NAMALWA (cell line): ENCODE data around the gene RO60.
"Not testable (repeated sequence)": the region's sequence is repeated elsewhere in the genome, so short reads cannot be mapped to it uniquely, and the experiment has no call there.

Experiments
- DNase-seq: peaks from one replicate; pipeline ENCODE4 v3.0.0-alpha.2; 2015; ENCODE audit warnings: low spot score

Gene RO60

DNA sequence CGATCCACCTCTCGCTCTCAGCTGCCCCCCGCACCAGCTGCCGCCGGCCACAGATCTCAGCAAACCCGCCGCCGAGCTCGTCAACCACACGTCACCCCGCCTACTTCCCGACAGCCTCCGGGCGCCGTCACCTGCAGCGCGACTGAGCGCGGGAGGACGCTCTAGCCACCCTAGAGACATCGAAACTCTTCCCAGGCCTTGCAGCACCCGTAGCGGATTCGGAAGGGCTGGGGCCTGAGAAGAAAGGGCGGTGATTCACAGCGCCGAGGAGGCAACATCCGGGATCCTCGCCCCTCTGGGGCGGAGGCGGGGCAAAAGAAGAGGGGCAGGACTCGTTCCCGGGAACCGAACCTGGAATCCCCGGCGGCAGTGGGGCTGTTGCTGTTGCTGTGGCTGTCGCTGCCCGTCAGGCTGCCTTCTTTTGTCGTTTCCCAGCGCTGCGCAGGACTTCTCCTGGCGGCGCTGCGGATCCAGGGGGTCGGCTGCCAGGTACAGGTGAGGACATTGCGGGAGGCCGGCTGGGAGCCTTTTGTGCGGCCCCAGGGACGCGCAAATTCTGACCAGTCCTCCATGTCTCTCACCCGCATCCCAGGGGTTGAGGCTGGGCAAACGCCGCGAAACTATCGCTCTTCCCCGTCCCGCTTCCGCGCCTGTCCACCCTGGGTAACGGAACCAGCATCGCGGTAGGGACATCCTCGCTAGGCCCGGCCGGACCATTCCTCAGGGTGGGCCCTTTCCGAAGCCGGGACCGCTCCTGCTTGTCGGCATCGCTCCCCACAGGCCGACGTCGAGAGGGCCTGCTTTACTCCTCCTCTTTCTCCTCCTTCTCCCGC is at the start of gene RO60, which contains the start of gene UCHL5:
Gene RO60 (plus strand): TSS at position 331 of the 833 bp plus-strand sequence. CDS start 9,443 bp downstream, outside the sequence.
Gene UCHL5 (minus strand): TSS at position 79 of the 833 bp plus-strand sequence. CDS start 100 bp downstream, outside the sequence.
- DNase-seq = peak; percentile 98

DNA sequence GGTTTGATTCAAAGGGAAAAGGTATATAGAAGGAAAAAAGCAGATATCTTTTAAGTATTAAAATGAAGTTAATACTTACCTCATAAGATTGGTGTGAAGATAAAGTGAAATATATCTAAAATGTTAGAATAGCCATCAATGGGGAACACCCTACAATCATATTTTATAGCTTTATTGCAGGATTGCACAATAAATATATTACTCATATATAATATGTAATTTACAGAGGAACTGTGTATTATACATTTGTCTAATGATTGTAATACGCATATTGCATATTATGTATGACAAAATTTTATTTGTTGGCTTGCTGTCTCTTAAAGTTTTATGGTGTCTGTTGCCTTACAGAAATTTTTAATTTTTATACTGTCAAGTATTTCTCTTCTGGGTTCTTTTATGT is 48.0 kb upstream of the RO60 start:
- DNase-seq = no peak

DNA sequence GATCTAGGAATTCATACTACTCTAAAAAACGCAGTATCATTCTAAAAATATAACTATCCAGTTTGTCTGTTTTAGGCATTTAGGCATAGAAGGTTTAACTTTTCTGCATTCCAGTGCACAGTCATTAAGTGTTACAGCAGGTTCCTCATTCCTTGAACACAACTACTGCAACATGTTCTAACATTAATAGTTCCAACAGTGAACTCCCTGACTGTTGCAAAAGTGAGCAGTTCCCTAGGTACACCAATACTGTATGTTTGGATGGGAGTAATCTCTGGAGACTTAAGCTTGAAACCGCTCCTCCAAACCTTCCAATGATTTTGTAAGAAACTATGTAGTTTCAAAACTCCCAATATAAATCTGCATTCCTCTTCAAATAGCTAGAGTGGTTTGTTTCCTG is 46.4 kb upstream of the RO60 start:
- no peak for DNase-seq

DNA sequence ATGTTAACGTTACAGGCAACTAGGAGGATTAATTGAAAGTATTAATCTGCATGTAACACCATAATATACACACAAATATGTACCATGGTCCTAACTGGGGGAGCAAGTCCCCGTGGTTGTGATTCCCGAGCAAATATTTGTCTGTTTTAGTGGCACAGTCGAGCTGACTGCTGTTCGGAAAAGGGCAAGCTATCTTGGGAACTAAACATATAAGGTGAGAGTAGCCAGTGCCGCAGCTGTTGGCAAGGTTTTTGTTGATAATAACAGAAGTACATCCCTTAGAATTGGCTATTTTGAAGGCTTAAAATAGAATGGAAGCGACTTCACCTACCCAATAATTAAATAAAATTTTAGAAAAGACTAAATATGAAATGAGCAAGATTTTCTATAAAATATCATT is 45.7 kb upstream of the RO60 start:
- no peak for DNase-seq

DNA sequence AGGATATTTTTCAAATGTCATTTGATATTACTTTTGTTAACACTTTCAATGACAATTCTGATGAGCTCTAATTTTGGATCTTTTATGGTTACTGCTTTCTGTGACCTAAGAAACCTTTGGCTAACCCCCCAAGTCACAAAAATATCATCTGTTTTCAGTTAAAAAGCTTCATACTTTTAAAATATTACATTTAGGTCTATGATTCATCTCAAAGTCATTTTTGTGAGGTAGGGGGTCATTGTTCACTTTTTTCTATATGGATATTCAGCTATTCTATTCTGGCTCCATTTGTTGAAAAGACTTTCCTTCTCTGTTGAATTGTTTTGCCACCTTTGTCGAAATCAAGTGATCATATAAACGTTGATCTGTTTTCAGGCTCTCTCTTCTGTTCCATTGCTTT is 45.0 kb upstream of the RO60 start:
- DNase-seq = no peak

DNA sequence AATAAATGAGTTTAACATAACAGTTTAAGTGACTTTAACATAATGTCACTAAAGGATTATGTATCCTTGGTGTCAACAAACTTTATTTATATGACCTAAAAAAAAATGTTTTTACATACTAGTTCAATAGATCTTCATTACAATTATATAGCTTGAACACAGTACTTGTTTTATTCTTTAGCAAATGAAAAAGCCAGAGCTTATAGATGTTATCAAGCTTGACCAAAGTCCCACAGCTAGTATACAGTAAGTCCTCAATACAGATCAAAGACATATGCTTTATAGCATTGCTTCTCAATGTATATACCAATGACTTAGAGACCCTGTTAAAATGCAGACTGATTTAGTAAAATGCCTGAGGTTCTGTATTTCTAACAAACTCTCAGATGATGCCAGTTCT is 42.6 kb upstream of the RO60 start:
- DNase-seq = no peak

DNA sequence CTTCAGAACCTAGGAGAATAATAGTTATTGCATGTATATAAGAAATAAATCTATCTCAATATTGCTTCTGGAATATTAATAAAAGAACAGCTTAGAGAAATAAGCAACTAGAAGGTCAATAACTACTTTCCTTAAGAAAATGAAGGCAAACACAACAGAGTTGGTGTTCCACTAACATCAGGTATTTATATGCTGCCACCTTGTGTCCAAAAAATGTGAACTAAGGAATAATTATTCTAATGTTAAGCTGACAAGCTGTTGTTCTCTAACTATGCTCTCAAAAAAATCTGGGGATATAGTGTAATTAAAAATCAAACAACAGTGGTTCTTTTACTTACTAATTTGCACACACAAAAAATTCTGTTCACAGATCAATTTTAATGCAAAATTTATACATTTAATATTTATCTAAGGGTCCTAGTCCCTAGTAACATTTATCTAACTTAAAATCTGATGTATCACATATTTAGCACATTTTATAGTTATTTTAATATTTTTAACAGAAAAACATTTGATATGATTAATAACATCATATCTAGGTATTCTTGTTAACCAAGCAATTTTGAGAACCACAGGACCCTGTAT is 39.9 kb upstream of the RO60 start:
- peak; percentile 71 for DNase-seq

DNA sequence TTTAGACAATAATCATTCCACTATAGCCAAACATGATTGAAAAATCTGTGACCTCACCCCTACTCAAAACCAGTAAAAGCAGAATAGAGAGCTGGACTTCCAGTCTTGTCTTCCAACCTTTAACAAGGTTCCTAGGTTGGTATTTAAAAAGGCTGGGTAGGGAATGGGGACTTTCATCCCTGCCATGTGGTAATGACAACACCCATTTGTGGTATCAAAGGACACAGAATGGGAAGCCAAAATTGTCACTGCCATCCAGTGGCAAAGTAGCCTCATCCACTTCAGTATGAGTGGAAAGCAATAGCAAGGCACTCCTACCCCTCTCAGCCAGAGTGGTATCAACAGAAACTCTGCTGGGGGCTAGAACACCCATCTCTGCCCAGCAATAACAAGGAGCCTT is 34.2 kb upstream of the RO60 start:
- DNase-seq = no peak

DNA sequence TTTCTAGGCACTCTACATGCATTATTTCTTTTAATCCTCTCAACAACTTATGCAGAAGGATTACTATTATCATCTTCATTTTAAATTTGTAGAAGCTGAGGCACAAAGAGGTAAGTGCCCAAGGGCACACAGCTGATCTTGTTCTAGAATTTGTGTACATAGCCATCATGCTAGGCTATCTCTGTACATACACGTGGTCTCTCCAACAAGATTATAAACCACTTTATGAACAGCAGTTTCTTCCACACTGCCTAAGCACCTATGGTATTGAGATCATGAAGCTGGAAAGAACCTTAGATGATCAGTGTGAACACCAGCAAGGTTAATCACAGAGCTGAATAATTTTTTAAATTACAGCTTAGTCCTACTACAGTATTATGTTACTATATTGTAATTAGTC is 29.1 kb upstream of the RO60 start:
- no peak for DNase-seq

DNA sequence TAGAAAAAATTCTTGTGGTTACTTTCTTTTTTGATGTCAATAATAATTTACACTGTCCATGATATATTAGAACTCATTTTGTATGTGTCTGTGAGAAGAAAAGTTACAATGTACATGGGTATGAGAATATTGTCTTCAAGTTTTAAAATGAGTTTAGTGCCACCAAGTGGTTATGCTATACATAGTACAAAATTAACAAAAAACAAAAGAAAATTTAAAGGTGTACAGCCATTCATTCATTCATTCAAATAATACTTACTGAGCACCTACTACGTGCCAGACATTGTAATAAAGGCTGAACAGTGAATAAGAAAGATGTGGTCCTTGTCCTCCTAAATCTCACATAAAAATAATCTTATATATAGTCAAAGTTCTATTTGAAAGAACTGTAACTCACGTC is 28.0 kb upstream of the RO60 start:
- peak; percentile 31 for DNase-seq

DNA sequence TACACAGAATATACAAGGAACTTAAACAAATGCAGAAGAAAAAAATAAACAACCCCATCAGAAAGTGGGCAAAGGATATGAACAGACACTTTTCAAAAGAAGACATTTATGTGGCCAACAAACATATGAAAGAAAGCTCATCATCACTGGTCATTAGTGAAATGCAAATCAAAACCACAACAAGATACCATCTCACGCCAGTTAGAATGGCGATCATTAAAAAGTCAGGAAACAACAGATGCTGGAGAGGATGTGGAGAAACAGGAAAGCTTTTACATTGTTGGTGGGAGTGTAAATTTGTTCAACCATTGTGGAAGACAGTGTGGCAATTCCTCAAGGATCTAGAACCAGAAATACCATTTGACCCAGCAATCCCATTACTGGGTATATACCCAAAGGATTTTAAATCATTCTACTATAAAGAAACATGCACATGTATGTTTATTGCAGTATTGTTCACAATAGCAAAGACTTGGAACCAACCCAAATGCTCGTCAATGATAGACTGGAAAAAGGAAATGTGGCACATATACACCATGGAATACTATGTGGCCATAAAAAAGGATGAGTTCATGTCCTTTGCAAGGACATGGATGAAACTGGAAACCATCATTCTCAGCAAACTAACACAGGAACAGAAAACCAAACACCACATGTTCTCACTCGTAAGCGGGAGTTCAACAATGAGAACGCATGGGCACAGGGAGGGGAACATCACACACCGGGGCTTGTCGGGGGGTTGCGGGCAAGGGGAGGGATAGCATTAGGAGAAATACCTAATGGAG is 26.6 kb upstream of the RO60 start:
- DNase-seq = not testable (repeated sequence)

DNA sequence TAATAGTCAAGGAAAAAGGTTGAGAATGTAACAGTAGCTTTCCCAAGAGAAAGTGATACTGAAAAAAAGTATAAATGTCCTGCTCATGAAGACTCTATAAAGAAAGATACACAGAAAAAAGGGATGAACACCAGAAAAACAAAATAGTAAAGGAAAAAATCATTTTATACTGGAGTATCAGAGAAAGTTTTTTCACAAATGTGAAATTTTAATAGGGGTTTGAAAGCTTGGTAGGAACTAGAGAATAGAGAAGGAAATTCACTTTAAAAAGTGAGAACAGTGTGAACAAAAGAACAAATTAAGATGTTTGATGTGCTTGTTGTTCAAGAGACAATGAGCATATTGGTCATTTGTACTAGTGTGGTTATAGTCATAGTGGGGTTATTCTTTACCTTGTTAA is 25.8 kb upstream of the RO60 start:
- DNase-seq = no peak

DNA sequence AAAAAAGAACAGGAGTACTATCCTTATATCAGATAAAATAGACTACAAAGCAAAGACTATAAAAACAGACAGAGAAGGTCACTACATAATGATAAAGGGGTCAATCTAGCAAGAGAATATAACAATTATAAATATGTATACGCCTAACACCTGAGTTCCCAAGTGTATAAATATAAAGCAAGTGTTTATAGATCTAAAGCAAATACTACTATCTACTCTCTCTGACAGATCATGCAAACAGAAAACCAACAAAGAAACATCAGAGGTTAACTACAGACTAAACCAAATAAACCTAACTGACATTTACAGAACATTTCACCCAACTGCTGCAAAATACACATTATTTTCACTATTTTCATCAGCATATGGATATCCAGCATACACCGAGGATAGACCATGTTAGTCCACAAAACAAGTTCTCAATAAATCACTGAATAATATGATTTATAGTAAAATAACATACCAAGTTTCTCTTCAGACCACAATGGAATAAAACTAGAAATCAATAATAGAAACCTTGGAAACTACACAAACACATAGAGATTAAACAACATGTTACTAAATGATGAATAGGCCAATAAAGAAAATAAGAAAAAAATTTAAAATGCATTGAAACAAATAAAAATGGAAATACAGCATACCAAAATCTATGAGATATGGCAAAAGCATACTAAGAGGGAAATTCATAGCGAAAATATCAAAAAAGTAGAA is 22.9 kb upstream of the RO60 start:
- no peak for DNase-seq

DNA sequence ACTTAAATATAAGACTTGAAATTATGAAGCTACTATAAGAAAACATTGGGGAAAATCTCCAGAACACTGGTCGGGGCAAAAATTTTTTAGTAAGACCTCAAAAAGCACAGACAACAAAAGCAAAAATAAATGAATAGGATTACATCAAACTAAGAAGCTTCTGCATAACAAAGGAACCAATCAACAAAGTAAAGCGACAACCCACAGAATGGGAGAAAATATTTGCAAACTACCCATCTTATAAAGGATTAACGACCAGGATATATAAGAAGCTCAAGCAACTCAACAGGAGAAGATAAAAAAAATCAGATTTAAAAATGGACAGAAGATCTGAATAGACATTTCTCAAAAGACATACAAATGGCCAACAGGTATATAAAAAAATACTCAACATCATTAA is 19.4 kb upstream of the RO60 start:
- no peak for DNase-seq

DNA sequence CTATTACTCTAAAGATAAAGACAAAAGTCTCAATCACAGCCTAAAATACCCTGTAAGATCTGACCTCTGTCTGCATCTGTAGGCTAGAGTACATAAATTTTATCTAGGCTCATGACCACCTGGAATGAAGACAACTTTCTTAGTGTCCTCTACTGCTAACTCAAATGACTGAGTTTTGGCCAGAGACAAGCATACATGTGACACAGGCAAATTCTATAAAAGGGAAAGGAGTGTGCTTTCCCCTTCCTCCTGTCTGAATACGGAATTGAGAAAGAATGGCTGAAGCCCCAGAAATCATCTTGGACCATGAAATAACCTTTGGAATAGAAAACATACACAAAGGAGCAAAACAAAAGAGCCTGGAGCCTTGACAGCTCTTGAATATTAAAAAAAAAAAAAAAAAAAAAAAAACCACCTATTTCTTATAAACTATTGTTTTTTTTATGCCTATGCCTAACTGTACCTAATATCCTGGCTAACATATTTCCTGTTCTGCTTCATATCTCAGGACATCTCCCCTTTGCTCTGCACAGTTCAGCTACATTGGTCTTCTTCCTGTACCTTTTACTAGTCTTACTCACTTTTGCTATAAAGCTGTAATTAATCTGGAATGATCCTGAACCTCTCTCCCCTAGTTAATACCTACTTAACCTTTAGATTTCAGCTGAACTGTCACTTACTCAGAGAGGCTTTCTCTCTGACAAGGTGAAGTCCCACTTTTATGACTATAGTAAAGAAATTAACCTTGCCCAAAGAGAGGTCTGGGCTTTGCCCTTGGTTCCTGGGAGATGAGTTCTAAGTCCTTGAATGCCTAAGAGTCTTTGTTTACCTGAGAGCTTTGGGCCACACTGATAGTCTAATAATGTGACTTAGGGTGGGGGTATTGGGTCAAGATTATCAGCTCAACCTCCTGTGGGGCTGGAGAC is 16.4 kb upstream of the RO60 start:
- DNase-seq = no peak

DNA sequence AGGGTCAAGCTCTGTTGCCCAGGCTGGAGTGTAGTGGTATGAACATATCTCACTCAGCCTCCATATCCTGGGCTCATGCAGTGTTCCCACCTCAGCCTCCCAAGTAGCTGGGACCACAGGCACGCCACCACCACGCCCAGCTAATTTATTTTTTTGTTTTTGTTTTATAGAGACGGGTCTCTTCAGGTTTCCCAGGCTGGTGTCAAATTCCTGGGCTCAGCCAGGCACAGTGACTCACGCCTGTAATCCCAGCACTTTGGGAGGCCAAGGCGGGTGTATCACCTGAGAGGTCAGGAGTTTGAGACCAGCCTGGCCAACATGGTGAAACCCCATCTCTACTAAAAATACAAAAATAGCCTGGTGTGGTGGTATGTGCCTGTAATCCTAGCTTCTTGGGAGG is 10.5 kb upstream of the RO60 start:
- not testable (repeated sequence) for DNase-seq

DNA sequence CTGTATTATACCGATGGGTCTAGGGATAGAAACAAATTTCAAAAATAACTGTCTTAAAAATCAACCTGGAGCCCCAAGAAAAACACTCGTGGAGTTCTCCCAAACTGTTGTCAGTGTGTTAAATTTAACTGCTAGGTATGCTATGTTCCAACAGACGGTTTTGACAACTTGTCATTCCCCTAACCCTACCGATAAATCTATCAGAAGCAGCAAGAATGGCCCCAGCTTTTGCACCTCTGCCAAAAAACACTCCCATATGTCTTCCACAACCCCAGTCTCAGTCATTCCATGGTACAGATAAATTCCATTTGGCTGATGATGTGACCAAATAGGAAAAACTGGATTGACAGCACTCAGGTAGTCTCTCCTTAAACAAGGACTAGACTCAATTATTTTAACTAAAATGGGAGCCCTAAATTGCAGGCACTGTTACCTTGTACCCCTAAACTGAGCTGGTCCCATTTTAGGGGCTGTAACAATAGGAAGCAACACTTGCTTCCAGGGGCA is 5.2 kb upstream of the RO60 start:
- DNase-seq = no peak

DNA sequence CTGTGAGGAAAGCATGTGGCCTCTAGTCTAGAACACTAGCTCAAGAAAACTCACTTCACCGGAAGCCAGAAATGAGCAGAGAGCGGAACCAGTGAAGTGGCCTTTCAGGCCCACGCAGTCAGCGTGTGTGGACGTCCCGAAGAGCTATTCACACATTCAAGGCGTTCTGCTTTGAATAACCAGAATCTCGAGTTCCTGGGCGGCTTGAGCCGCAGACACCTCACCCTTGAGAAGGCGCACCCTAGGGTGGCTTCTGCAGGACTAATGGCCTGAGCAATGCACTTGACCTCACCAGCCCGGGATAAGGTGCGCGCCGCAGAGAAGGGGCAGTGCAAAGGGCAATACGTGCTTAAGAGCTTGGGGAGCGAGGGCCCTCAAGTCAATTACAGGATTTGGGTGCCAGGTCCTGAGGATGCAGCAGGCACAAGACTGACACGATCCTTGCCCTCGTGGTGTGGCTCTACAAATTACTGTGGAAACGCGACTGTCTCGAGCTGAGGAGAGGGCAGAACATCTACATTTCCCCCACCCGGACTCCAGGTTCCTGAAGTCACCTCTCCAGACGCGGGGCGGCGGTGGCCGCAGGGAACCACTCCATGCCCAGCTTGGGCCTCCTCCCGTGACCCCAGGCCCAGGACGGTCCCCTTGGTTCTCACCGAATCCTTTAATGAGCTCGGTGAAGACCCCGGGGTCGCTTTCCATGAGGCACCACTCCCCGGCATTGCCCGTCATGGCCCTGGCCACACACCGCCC is 707 bp upstream of the RO60 start:
- peak; percentile 82 for DNase-seq

DNA sequence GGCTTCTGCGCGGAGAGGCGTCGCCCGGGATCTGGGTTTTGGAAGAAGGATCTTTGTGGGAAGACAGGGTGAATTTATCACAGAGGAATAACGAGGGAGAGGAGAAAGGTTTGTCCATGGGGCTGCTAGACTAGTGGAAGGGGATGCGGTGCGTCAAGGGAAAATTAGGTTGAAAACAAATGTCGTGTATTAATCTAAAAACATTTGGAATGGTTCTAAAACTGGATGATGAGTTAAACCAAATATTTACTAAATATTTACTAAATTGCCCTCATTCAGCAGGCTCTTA is 647 bp downstream of the RO60 start:
- no peak for DNase-seq

DNA sequence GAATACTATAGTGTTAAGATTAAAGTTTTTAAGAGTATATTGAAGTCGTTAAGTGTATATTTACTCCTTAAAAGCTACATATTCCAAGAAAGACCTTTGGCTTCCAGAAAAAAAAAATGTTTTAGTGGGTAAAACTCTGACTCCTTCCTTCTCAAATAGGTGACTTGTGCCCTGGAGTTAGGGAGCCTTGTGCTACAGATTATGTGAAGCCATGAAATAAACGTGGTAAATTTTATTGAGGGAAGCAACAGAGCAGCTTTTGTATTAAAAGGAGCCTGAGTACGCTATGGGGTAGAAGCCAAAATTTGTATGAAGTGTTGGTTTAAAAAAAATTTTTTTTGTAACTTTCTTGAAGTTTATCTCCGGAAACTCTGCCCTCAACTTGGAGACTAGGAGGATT is 994 bp downstream of the RO60 start:
- peak; percentile 19 for DNase-seq
